Esophagus mucosa (tissue), 1 donor: ENCODE data around the gene BMAL1. TPM values are rescaled to one million over a fixed set of nuclear protein-coding genes. Genes with fewer than 3 reads are reported as not detected.

Experiments used
- ATAC-seq: fragments of 200-7000 bp; cut with Tn5 transposase; one replicate; pipeline ENCODE4 v1.9.1; 2020
- total RNA-seq: library from RNA; stranded (reverse); gene quantifications from one replicate; pipeline ENCODE4 v1.2.4, GENCODE V29; 2023
- donor health status: DM: yes; HTN: yes; CAD: no.

BMAL1 gene
- total RNA-seq, 1 donor from 2014 or later: 10.6 TPM

DNA sequence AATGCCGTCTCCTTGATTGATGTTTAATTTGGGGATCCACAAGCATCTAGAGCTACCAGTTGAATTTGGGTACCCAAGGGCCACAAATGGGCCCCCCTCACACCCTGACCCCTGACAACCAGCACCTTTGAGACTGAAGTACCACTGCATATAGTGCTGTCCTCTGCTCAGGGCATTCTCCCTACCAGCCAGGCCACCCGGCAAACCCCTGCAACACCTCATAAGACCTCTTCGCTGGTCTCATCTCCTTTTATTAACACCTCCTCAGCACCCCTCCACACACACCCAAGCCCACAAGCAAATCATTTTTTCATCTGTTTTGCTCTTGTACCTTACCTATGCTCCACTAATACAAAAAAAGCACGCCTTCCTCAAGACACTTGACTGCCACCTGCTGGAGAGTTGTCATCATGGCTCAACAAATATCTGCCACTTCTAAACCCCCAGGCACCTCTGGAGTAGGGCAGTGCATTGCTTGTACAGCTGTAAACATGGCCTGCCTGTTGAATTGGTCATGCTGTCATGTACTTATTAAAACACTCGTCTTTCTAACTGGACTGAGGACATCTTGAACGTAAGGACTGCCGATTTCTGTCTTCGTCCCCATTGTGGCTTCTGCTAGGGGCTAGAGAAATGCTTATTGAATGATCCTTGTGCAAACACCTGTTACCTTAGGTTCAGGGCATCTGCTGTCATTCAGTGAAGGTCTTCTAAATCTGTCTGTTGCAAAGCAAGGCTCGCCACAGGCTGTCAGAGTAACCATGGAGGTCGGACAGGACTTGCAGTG is 66.5 kb downstream of the BMAL1 start:
- peak; percentile 64 for ATAC-seq

DNA sequence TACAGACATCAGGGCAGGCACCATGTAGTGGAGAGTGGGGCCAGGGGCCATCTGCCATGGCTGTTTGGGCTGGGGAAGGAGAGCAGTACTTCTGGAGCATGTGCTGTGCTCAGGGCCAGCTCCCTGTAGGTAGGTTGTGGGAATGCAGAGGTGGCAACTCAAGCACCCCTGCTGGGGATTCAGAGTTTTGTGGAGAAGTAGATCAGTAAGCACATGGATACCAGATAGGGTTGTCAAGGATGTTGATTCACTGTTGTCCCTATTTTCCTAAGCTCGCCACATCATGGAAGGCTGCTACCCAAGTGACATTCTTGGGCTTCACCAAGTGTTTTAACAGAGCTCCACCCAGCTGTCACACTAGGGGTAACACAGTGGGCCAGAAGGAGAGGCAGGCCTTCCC is 67.2 kb downstream of the BMAL1 start:
- no peak for ATAC-seq

DNA sequence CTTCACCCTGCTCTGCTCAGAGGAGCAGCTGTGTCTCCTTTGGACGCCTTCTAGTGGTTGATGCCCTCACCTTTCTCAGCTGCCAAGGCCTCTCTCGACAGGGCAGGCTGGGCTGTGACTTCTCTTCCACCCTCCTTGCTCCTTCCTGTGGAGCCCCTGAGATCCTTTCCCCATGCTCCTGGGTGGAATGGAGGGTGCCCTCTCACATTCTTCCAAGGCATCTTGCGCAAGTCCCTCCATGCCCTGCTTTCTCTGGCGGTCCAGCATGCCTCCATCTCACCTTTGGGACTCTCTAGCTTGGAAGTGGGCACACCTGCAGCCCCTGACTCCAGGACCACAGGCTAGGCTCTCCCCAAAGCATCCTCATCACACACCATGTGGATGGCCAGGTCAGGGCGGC is 68.9 kb downstream of the BMAL1 start:
- no peak for ATAC-seq

DNA sequence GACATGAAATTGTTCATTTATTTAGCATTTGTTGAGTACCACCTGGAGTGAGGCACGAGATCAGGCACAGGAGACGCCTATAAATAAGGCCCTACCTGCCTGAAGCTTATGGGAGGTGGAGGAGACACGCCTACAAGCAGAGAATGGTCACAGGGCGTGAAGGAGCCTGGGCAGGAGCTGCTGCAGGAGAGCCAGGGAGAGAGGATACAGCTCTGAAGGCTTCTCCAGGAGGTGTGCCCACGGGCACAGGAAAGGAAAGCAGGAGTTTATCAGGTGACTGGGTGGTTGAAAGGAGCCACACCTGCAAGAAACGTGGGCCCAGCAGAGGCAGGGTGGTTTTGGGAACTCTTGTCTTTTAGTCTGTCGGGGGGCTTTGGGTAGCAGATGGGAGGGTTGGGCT is 70.3 kb downstream of the BMAL1 start:
- no peak for ATAC-seq

DNA sequence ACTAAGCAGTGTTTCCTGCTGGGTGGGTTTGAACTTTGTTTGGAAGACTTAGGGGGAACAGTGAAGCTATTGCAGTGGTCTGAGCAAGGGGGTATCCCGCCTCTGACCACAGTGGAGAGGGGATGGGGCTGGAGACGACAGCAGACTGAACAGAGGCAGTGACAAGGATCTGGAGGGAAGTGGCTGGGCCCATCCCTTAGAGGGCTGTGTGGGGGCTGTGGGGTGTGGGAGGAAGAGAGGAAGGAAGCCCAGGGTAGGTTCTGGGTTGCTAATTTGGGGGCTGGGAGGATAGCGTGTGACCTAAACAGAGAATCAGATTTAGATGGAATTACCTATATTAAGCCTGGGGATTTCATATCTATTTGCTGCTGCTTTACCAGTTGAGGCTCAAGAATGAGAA is 70.7 kb downstream of the BMAL1 start:
- no peak for ATAC-seq

DNA sequence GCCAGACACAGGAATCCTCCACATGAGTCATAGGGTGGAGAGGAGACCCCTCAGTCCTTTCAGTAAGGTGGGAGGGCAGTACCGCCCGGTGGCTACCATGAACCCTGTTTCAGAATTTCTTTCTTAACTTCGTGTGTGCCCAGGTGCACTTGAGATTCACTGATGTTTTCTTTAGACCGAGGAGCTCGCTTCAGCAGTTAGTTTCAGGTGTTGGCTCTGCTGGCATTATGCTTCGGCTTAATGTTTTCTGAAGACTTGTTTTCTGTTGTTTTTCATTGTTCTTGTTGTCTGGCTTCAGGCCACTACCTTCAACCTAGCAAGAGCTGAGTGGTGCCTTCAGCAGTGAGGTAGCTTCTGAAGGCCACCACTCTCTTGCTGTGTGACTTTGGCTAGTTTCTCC is 71.5 kb downstream of the BMAL1 start:
- ATAC-seq: no peak

DNA sequence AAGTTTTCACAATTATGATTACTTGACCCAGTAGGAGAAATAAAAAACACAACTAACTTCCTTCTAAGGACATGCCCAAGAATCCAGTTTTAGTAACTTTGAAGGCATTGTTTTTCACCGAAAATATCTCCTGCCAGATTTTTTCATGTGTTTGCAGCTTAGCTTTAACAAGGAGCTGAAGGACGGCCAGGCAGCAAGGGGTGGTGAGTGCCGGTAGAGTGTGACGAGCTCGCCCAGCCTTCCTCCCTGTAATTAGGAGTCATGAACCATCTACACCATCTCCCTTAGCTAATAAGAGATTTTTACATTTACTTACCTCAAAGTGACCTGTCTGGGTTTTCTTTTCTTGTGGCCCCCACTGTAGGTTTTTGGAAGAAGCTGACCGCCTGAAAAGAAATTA is 72.0 kb downstream of the BMAL1 start:
- ATAC-seq: no peak

DNA sequence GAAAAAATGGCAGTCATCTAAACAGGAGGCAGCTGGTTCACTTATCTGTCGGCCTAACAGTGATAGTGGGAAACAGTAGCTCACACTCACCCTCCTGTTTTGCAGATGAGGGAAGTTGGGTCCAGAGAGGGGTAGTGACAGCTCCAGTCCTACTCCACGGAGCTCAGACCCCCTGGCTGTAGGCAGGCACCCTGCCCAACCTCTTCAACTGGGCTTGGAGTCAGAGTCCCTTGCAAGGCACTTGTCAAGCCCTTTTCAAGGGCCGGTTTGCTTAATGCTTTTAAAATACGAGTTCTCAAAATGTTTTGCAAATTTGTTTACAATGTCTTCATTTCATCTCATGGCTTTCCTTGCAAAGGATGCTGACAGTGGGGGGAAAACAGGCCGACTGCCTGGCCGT is 75.1 kb downstream of the BMAL1 start:
- ATAC-seq: no peak

DNA sequence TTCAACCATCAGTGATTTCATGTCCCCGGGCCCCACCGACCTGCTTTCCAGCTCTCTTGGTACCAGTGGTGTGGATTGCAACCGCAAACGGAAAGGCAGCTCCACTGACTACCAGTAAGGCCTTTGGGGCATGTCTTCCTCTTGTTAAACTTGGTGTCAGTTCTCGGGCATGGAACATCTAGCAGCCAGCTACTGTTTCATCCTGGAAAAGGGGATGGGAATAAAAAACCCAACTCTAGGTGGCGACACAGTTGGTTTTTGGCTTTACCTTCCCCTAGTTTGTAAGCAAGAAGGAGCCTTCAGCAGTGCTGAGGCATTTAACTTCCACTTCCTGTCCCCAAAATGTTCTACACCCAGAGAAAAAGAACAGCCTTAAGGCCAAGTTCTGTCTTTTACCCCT is 76.7 kb downstream of the BMAL1 start:
- no peak for ATAC-seq

DNA sequence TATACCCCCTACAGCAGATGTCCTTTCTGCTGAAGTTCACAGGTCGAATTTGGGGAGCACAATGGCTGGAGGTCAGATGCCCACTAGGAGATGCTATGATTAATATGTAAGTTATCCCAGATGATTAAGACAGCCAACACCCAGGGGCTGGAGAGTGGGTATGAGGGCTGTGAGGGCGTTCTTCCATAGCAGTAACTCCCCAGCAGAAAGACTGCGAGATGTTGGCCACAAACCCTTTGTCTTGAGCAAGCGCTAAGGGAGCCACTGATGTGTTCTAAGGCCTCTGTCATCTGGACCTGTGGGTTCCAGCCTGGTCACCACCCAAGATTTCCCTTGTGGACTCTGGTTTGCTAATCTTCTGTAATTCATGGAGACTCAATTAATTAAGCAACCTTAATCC is 77.6 kb downstream of the BMAL1 start:
- no peak for ATAC-seq

DNA sequence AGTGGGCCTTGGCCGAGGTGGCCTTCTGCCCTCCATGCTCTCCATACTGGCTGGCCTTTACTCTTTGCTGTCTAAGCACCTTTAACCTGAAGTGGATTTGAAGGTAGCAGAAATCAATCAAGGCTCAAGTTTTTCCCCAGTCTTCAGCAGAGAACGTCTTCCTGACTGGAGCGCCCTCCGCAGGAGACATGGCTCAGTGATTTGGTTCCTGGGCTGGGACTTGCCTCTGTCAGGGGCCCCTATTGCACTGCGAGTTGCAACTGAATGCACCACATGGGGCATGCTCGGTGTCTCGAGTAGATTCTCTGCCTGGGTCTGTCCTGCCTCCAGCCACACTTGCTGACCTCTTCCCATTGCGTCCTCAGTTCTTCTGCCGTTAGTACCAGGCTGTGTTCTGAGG is 79.6 kb downstream of the BMAL1 start:
- ATAC-seq: no peak

DNA sequence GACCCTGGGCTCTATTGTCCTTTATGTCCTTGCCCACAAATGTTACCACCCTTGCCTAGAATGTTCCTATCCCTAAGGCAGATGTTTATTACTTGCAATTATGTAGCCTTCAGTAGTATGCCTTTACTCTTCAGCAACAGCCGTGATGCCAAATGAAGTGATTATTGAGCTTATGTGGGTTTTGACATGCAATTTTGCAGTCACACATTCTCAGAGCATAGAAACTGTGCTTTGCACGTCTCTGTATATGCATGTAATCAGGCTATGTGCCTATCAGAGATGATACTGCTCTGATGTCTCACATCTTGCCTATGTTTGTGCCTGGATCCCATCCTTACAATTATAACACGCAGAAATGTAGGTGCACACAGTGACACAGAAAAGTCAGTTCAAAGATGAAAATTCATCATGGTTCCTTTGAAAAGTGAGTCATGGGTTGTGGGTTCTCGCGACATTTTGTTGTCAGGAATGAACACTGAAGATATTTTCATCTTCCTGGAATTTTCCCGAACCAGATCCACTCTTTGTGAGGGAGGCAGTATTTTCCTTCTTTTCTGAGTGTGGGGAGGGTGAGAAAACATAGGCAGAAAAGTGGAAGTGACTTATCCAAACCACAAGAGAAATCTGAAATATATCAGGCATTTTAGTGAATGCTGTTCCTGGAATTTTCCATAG is 81.1 kb downstream of the BMAL1 start:
- no peak for ATAC-seq

DNA sequence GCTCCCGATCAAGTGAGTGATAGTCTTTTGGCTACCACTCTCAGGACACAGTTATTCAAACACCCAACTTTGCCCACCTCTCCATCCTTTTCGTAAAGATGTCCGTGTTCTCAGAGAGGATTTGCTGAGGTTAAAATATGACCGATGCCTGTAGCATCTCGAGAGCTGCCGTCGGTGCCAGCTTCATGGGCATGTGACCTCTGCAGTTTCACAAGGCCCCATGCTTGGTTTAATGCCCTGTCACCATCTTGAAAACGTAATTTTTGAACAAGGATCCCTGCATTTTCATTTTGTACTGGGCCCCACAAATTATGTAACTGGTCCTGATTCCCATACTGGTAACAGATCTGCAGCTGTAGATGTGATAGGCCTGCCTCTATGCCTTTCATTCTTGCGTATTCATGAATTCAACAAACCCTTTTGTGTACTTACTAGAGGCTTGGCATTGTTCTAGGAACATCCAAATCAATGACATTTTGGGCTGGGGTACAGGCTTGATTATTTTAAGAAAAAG is 85.1 kb downstream of the BMAL1 start:
- ATAC-seq: no peak

DNA sequence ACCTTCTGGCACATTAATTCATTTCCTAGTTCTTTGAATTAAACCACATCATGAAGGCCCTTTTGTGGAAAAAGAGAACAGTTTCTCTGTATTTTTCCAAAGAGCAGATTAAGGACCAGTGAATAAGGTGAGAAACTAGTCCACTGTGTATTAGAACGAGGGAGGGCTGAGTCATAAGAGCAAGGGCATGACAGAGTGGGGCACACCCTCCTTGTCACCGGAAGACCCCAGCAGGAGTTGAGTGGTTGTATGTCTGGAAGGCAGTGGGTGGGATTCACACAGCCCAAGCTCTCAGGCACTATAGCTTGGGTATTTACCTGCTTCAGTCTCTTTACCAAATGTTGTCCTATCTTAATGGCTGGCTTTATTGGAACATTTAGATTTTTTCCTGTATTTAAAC is 86.8 kb downstream of the BMAL1 start:
- no peak for ATAC-seq

DNA sequence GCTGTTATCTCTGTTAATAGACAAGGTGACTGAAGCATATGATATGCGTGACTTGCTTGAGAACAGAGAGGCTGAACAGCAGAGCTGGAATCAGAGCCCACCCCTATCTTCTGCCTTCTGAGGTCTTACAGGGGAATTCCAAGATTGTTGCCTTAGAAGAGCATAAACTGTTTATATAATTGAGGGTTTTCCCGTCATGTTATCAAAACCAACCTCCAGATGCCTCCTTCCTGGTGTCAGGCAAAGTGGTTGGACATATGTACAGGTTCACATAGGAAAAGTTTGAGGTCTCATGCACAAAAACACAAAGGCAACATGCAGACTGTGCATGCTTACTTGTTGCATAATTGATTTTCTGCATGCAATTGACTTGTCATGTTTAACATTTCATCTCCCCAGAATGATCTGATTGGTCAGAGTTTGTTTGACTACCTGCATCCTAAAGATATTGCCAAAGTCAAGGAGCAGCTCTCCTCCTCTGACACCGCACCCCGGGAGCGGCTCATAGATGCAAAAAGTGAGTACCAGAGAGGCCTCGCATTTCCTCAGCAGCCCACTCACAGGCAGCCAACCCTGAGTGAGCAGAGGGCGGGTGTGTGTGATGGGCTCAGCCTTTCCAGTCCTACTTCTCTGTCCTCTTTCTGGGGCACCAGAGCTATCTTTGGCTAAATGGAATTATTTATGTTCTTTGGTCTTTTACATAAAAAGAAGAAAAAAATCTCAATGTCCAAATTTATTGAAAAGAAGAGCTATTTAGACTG is 88.9 kb downstream of the BMAL1 start:
- no peak for ATAC-seq

DNA sequence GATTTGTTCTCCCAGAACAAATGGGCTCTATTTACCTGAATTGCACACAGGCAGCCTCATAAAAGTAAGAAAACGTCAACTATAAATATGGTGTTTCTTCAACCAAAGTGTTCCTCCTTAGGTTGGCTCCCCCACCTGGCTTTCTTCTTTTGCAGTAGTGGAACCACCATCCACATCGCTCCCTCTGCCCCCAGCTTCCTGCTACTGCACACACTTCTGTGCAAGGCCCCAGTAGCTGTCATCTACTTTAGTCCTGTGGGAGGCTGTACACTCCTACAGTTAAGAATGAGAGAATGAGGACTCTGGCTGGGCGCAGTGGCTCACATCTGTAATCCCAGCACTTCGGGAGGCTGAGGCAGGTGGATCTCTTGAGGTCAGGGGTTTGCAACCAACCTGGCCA is 89.5 kb downstream of the BMAL1 start:
- ATAC-seq: no peak

DNA sequence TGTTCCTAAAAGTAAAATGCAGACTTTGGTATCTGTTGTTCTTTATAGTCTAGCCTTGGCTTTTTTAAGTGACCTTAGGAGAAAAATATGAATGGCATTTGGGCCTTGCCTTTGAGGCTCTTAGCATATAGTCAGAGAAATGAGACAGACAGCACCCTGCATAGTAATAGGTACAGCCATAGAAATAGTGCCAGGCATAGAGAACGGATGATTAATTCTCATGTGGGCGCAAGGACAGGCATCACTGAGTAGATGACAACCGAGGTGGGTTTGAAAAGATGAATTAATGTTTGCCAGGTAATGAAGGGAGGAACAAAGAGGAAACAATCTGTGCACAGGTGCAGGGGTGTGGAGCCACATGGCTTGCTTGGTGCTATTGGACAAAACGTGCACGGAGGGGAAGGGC is 90.5 kb downstream of the BMAL1 start:
- ATAC-seq: no peak

DNA sequence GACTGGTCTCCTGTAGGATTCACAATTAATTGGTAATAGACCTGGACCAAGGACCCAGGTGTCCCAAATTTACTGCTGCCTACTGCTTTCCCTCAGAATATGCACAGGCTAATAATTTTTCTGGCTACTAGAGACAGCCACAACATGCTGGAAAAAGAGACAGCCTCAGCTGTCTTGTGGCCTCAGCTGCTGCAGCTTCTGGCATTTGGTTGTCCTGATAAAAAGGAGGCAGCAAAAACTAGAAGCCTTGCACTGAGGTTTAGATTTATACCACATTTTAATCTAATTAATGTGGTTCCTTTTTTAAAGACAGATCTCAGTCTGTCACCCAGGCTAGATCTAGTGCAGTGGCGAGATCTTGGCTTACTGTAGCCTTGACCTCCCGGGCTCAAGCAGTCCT is 95.6 kb downstream of the BMAL1 start:
- ATAC-seq: no peak

DNA sequence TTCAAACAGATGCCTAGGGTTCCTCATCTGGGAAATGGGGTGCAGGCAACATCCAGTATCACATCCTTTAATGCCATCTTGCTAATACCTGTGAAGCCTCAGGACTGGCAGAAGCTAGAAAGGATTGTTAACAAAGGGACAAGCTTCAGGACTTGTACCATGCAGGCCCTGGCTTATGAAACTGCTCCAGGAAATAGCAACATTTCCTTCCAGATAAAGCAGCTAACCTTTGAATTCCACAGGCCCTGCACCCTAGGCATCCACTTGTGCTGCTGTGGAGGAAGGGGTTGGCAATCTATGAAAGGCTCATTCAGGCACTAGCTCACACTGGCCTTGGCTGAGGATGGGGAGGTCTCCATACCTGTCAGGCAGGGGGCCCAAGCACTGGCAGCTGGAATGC is 98.2 kb downstream of the BMAL1 start:
- no peak for ATAC-seq

DNA sequence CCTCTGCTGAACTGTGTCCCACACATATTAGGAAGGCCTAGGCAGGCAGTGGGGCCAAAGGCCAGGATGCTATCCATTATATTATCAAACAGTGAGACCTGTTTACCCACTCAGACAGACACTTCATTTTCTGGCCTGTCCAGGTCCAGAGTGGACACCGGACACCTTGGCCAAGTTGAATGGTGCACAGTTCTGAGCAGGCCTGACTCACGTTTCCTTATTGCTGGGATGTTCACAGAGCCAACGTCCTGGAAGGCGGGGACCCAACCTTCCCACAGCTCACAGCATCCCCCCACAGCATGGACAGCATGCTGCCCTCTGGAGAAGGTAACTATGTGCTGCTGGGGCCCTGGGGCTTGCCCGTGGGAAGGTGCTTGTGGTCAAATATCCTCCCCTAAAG is 98.8 kb downstream of the BMAL1 start:
- ATAC-seq: no peak

DNA sequence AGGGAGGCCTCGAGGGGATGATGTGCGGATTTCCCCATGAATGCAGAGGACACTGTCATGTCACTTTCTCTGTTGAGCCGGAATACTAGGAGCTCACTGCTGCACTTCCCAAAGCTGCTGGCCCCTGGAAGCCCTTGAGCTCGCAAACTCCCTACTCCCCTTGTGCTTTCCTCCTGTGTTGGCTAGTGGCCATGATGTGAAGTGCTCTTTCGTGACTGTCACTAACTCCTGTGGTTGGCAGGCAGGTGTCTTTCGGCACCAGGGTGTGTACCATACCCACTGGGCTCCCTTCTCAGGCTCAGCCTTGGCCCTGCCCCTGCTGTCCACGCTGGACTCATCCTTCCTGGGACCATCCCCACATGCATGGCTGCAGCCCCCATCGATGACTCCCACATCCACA is 99.2 kb downstream of the BMAL1 start:
- ATAC-seq: no peak

DNA sequence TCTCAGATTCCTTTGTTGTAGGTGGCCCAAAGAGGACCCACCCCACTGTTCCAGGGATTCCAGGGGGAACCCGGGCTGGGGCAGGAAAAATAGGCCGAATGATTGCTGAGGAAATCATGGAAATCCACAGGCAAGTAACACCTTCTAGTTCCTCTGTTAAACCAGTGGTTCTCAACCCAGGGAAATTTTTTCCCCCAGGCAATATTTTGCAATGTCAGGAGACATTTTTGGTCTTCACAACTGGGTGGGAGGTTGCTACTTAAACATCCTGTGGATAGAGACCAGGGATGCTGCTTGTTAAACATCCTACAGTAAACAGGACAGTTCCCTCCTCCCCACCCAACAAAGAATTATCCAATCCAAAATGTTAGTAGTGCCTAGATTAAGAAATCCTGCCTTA is 100.7 kb downstream of the BMAL1 start:
- ATAC-seq: no peak

DNA sequence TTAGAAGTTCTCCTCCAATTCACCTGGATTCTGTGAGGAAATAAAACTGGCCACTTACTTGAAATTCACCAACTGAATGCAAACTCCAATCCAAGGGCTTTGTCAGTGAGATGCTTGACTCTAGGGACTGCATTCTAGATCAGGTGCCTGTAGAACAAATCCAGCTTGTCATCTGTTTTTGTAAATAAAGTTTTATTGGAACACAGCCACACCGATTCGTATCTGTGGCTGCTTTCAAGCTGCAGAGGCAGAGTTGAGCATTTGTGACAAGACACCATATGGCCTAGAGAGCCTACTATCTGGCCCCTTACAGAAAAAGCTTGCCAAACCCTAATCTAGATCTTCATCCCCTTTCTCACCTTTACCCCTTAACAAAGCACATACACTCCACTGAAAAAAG is 103.1 kb downstream of the BMAL1 start:
- ATAC-seq: no peak

DNA sequence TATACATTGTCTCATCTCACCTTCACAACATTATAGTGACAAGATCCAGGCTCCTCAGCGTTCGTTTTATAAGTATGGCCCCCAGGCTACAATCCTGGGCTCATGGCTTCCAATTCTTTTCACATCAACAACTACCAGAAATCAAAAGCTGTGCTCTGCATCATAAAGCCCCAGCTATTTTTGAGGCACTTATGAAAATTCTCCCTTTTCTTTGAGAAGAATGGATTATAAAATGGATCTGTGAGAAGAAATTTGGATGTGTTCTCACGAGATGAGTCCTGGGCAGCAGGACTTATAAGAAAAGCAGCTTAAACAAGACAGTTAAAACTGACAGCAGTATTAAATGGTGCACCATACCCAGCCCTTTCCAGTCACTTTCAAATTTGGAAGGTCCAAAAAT is 105.2 kb downstream of the BMAL1 start:
- no peak for ATAC-seq
